Right lobe of liver (tissue), 4 donors: ENCODE results near the gene DDX42.

Source experiments
- CTCF ChIP-seq, 4 donors: fragments of 200-600 bp in 3 of 4; fragments of 450-650 bp in 1 of 4; IDR thresholded peaks; one replicate each; pipeline versions ENCODE4 v1.5.1 to v1.8.0; 2016 to 2022; ENCODE audit warnings: antibody characterized with exemption in 4 of 4, mild to moderate bottlenecking in 2 of 4
- POLR2A ChIP-seq: fragments of 450-650 bp; IDR thresholded peaks from one replicate; pipeline ENCODE4 v1.6.1; 2017; ENCODE audit warnings: antibody characterized with exemption, mild to moderate bottlenecking
- donor health status: DM: no; HTN: no; CAD: no.
- donor health status: DM: no; HTN: no; CAD: no.
- donor health status: DM: no; HTN: yes; CAD: no.

- TF ChIP-seq CTCF (IDR thresholded peaks at IDR 0.05): no peak
- TF ChIP-seq POLR2A: no peak
These were observed 7.0 kb downstream of the DDX42 start for GRCh38 chr17:63780928-63781327.
